Measurements from ENCODE around the gene NOB1. TPM values are rescaled to one million over a fixed set of nuclear protein-coding genes. Genes with fewer than 3 reads are reported as not detected.

Gene NOB1
- total and polyA plus RNA-seq, 2 experiments from 2014 or later: 41.4 to 56.6 TPM

DNA sequence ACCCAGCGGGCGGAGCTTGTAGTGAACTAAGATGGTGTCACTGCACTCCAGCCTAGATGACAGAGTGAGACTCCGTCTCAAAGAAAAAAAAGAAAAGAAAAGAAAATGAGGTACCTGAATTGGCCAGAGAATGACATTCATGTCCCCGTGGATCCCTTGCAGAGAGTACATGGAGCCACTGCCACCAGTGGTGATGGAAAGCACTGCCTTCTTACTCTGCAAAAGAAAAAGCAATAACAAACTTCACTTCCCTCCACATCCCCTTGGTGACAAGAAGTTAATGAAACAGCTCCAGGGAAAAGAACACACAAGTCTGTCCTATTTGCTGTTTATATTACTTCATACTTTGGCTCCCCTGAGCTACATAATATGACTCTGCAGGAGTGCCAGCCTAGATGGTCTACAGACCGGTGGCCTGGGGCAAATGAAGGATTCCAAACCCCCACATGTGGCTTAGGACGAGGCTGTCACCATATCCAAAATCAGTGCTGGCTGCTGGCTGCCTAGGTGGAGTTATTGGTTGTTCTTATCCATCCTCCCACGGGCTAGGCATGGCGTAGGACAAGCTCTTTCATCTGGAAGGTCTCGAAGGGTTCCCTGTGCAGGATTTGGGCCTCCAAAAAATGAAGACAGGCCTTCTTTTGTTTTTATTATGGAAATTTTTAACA, 41.7 kb downstream of the NOB1 start (continued):
- TF ChIP-seq, protein P1, sequence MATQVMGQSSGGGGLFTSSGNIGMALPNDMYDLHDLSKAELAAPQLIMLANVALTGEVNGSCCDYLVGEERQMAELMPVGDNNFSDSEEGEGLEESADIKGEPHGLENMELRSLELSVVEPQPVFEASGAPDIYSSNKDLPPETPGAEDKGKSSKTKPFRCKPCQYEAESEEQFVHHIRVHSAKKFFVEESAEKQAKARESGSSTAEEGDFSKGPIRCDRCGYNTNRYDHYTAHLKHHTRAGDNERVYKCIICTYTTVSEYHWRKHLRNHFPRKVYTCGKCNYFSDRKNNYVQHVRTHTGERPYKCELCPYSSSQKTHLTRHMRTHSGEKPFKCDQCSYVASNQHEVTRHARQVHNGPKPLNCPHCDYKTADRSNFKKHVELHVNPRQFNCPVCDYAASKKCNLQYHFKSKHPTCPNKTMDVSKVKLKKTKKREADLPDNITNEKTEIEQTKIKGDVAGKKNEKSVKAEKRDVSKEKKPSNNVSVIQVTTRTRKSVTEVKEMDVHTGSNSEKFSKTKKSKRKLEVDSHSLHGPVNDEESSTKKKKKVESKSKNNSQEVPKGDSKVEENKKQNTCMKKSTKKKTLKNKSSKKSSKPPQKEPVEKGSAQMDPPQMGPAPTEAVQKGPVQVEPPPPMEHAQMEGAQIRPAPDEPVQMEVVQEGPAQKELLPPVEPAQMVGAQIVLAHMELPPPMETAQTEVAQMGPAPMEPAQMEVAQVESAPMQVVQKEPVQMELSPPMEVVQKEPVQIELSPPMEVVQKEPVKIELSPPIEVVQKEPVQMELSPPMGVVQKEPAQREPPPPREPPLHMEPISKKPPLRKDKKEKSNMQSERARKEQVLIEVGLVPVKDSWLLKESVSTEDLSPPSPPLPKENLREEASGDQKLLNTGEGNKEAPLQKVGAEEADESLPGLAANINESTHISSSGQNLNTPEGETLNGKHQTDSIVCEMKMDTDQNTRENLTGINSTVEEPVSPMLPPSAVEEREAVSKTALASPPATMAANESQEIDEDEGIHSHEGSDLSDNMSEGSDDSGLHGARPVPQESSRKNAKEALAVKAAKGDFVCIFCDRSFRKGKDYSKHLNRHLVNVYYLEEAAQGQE (IDR thresholded peaks at IDR 0.05; ENCODE audit: unreplicated experiment): no peak
- no peak for TF ChIP-seq NANOG (IDR thresholded peaks at IDR 0.05; ENCODE audit: borderline replicate concordance)
- no peak for TF ChIP-seq ZNF114 (CRISPR knock-in tag; IDR thresholded peaks at IDR 0.05)
- no peak for TF ChIP-seq STAT1 (IDR thresholded peaks at IDR 0.05; ENCODE audit: unreplicated experiment)

DNA sequence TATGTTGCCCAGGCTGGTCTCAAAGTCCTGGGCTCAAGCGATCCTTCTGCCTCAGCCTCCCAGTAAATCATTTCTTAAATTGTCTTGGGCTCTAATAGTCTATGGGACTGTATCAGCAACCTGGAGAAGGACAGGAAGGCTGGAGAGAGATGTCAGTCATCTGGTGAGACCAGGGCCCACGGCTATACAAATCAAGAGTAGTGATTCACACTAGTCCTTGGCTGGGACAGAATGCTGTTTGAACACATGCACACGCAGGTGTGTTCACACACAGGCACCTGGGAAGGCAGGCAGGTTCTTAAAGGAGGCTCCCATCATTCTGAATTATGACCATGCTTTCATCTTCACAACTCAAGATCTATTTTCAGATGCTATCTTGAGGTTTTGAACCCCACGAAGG, 42.4 kb downstream of the NOB1 start:
- no peaks in the 10 kb centered on the region; the same call in 1 of the 2 replicates for H4K20me1 ChIP-seq (replicated peaks; ENCODE audit: insufficient read depth)
- H3K4me3 ChIP-seq: no peak overlapping the region
- Mint-ChIP-seq H3K27ac (no peak overlapping the region), H3K27me3 (ENCODE audit: insufficient read depth, low read depth, poor library complexity) (peaks cover 4% of the 10 kb centered on the region), H3K36me3 (ENCODE audit: low read depth) (peaks cover 17% of the 10 kb centered on the region; the same call in 2 of the 3 replicates), H3K4me3 (no peak overlapping the region), H3K9me3 (no peaks in the 10 kb centered on the region), H3K4me1 (no peaks in the 10 kb centered on the region; the same call in 2 of the 3 replicates)
- H3K9me2 ChIP-seq (ENCODE audit: insufficient read depth): no peaks in the 10 kb centered on the region
- ATAC-seq: no peak
- H3F3A ChIP-seq (replicated peaks; ENCODE audit: low read depth): no peaks in the 10 kb centered on the region
- H3K79me2 ChIP-seq (replicated peaks; ENCODE audit: insufficient read depth): no peaks in the 10 kb centered on the region
- H3K4me2 ChIP-seq: no peak overlapping the region
- DNase-seq (ENCODE audit: low spot score): no peak
- H3K36me3 ChIP-seq (ENCODE audit: insufficient read depth): peaks cover 22% of the 10 kb centered on the region
- H2AFZ ChIP-seq: no peak overlapping the region
- H3K27ac ChIP-seq (ENCODE audit: low read depth): no peak overlapping the region
- no peaks in the 10 kb centered on the region for H3K27me3 ChIP-seq (ENCODE audit: insufficient read depth)
- H3K4me1 ChIP-seq (ENCODE audit: insufficient read depth): no peaks in the 10 kb centered on the region
- no peak for TF ChIP-seq NANOG (IDR thresholded peaks at IDR 0.05; ENCODE audit: borderline replicate concordance)
- no peak for TF ChIP-seq ZNF331 (CRISPR knock-in tag; IDR thresholded peaks at IDR 0.05; ENCODE audit: low read depth)
- TF ChIP-seq, protein P2, sequence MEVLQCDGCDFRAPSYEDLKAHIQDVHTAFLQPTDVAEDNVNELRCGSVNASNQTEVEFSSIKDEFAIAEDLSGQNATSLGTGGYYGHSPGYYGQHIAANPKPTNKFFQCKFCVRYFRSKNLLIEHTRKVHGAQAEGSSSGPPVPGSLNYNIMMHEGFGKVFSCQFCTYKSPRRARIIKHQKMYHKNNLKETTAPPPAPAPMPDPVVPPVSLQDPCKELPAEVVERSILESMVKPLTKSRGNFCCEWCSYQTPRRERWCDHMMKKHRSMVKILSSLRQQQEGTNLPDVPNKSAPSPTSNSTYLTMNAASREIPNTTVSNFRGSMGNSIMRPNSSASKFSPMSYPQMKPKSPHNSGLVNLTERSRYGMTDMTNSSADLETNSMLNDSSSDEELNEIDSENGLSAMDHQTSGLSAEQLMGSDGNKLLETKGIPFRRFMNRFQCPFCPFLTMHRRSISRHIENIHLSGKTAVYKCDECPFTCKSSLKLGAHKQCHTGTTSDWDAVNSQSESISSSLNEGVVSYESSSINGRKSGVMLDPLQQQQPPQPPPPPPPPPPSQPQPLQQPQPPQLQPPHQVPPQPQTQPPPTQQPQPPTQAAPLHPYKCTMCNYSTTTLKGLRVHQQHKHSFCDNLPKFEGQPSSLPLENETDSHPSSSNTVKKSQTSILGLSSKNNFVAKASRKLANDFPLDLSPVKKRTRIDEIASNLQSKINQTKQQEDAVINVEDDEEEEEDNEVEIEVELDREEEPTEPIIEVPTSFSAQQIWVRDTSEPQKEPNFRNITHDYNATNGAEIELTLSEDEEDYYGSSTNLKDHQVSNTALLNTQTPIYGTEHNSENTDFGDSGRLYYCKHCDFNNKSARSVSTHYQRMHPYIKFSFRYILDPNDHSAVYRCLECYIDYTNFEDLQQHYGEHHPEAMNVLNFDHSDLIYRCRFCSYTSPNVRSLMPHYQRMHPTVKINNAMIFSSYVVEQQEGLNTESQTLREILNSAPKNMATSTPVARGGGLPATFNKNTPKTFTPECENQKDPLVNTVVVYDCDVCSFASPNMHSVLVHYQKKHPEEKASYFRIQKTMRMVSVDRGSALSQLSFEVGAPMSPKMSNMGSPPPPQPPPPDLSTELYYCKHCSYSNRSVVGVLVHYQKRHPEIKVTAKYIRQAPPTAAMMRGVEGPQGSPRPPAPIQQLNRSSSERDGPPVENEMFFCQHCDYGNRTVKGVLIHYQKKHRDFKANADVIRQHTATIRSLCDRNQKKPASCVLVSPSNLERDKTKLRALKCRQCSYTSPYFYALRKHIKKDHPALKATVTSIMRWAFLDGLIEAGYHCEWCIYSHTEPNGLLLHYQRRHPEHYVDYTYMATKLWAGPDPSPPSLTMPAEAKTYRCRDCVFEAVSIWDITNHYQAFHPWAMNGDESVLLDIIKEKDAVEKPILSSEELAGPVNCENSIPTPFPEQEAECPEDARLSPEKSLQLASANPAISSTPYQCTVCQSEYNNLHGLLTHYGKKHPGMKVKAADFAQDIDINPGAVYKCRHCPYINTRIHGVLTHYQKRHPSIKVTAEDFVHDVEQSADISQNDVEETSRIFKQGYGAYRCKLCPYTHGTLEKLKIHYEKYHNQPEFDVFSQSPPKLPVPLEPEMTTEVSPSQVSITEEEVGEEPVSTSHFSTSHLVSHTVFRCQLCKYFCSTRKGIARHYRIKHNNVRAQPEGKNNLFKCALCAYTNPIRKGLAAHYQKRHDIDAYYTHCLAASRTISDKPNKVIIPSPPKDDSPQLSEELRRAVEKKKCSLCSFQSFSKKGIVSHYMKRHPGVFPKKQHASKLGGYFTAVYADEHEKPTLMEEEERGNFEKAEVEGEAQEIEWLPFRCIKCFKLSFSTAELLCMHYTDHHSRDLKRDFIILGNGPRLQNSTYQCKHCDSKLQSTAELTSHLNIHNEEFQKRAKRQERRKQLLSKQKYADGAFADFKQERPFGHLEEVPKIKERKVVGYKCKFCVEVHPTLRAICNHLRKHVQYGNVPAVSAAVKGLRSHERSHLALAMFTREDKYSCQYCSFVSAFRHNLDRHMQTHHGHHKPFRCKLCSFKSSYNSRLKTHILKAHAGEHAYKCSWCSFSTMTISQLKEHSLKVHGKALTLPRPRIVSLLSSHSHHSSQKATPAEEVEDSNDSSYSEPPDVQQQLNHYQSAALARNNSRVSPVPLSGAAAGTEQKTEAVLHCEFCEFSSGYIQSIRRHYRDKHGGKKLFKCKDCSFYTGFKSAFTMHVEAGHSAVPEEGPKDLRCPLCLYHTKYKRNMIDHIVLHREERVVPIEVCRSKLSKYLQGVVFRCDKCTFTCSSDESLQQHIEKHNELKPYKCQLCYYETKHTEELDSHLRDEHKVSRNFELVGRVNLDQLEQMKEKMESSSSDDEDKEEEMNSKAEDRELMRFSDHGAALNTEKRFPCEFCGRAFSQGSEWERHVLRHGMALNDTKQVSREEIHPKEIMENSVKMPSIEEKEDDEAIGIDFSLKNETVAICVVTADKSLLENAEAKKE (CRISPR knock-in tag; IDR thresholded peaks at IDR 0.05): no peak
- TF ChIP-seq, protein P3, sequence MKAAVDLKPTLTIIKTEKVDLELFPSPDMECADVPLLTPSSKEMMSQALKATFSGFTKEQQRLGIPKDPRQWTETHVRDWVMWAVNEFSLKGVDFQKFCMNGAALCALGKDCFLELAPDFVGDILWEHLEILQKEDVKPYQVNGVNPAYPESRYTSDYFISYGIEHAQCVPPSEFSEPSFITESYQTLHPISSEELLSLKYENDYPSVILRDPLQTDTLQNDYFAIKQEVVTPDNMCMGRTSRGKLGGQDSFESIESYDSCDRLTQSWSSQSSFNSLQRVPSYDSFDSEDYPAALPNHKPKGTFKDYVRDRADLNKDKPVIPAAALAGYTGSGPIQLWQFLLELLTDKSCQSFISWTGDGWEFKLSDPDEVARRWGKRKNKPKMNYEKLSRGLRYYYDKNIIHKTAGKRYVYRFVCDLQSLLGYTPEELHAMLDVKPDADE (IDR thresholded peaks at IDR 0.05): no peak
- TF ChIP-seq, protein P4, sequence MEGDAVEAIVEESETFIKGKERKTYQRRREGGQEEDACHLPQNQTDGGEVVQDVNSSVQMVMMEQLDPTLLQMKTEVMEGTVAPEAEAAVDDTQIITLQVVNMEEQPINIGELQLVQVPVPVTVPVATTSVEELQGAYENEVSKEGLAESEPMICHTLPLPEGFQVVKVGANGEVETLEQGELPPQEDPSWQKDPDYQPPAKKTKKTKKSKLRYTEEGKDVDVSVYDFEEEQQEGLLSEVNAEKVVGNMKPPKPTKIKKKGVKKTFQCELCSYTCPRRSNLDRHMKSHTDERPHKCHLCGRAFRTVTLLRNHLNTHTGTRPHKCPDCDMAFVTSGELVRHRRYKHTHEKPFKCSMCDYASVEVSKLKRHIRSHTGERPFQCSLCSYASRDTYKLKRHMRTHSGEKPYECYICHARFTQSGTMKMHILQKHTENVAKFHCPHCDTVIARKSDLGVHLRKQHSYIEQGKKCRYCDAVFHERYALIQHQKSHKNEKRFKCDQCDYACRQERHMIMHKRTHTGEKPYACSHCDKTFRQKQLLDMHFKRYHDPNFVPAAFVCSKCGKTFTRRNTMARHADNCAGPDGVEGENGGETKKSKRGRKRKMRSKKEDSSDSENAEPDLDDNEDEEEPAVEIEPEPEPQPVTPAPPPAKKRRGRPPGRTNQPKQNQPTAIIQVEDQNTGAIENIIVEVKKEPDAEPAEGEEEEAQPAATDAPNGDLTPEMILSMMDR (conservative IDR thresholded peaks at IDR 0.05; ENCODE audit: low read depth in 2 of 2): no peak
- TF ChIP-seq EZH2 (IDR thresholded peaks at IDR 0.05; ENCODE audit: low read depth, unreplicated experiment): no peak
- no peak for TF ChIP-seq STAT1 (IDR thresholded peaks at IDR 0.05; ENCODE audit: unreplicated experiment)
- no peak for TF ChIP-seq CREB1 (CRISPR knock-in tag; IDR thresholded peaks at IDR 0.05; ENCODE audit: low read depth)
- no peak for TF ChIP-seq EZH2phosphoT487 (IDR thresholded peaks at IDR 0.05; ENCODE audit: unreplicated experiment)
- no peak for TF ChIP-seq POLR2AphosphoS5 (IDR thresholded peaks at IDR 0.05; ENCODE audit: low read depth)
